ENCODE results near the gene TMC2. TPM values are rescaled to one million over a fixed set of nuclear protein-coding genes. Genes with fewer than 3 reads are reported as not detected.

The TMC2 gene
- total RNA-seq, 1 donor from 2014 or later, result not detected

DNA sequence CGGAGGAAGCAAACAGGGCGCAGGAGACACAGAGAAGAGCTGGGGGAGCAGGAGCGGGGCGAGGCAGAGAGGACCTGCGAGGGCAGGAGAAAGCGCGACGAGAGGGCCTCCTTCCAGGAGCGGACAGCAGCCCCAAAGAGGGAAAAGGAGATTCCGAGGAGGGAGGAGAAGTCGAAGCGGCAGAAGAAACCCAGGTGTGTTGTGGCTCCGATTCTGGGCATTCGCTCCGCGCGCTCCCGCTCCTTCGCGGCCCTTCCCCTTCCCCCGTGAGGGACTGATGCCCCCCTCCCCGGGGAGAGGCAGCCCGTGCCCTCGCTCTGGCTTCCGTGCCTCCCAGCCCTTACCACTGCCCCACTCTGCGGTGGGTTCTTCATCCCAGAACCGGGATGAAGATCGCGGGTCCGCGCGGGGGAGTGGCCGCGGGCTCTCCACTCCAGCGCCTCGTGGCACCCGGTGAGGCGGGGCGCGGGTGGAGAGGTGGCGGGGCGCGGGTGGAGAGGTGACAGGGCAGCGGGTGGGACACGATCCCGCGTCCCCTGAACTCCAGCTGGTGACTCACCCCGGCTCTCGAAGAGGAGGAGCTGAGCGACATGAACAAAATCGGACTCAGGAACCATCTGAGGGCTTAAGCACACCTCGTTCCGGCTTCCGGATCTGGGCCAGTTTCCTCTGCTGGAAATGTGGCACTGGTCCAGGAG, 22.4 kb downstream of the TMC2 start:
- Mint-ChIP-seq H3K36me3 (ENCODE audit: low read depth, unreplicated experiment) (no peaks in the 10 kb centered on the region), H3K27me3 (ENCODE audit: unreplicated experiment) (peaks cover 4% of the 10 kb centered on the region), H3K4me1 (ENCODE audit: unreplicated experiment) (peaks cover 4% of the 10 kb centered on the region), H3K27ac (ENCODE audit: unreplicated experiment) (no peak overlapping the region), H3K4me3 (ENCODE audit: unreplicated experiment) (no peak overlapping the region), H3K9me3 (ENCODE audit: unreplicated experiment) (no peaks in the 10 kb centered on the region)
- no peak for TF ChIP-seq CTCF (IDR thresholded peaks at IDR 0.05; ENCODE audit: unreplicated experiment)
- DNase-seq (ENCODE audit: low spot score), result no peak

DNA sequence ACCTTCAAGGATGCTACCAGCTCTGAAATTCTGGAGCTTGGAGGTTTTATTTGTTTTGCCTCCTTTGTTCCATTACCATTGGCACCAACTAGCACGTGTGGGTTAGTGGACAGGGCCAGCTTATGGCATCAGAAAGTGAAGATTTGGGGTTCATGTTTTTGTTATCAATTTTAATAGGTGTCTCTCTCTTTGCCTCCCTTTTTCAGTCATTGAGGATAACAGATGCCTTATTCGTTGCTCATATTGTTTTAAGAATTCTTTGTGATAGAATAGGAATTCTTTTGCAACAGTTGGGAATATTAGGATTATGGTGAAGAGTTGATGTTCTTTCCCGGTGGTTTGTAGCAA, 22.9 kb downstream of the TMC2 start:
- Mint-ChIP-seq H3K9me3 (ENCODE audit: unreplicated experiment) (no peaks in the 10 kb centered on the region), H3K27ac (ENCODE audit: unreplicated experiment) (peak overlapping the region; percentile 36), H3K4me3 (ENCODE audit: unreplicated experiment) (no peak overlapping the region), H3K4me1 (ENCODE audit: unreplicated experiment) (peaks cover 4% of the 10 kb centered on the region), H3K36me3 (ENCODE audit: low read depth, unreplicated experiment) (no peaks in the 10 kb centered on the region), H3K27me3 (ENCODE audit: unreplicated experiment) (peaks cover 4% of the 10 kb centered on the region)
- no peak for TF ChIP-seq CTCF (IDR thresholded peaks at IDR 0.05; ENCODE audit: unreplicated experiment)
- no peak for DNase-seq (ENCODE audit: low spot score)

DNA sequence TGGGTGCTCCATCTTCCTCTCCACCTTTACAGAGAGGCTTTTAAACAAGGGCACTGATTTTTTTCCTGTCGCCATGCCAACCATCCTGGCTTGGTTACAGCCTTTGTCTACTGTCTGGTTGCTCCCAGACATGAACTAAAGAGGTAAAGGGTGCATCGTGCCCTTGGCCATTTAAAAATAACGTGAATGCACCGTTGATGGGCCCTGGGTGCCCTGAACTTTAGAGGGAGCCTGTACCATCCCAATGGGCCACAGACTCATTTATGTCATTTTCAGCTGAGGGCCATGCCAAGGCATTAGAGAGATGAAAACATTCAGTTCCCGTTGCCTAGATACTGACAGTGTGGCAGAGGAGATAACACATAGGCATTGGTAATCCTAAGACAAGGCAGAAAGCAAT, 23.3 kb downstream of the TMC2 start:
- Mint-ChIP-seq H3K36me3 (ENCODE audit: low read depth, unreplicated experiment) (no peaks in the 10 kb centered on the region), H3K27me3 (ENCODE audit: unreplicated experiment) (peaks cover 4% of the 10 kb centered on the region), H3K9me3 (ENCODE audit: unreplicated experiment) (no peaks in the 10 kb centered on the region), H3K27ac (ENCODE audit: unreplicated experiment) (peak overlapping the region; percentile 36), H3K4me1 (ENCODE audit: unreplicated experiment) (peaks cover 4% of the 10 kb centered on the region), H3K4me3 (ENCODE audit: unreplicated experiment) (no peak overlapping the region)
- TF ChIP-seq CTCF (IDR thresholded peaks at IDR 0.05; ENCODE audit: unreplicated experiment), result no peak
- DNase-seq (ENCODE audit: low spot score), result no peak

- Mint-ChIP-seq H3K27me3 (ENCODE audit: unreplicated experiment) (peaks cover 5% of the 10 kb centered on the region), H3K4me3 (ENCODE audit: unreplicated experiment) (no peak overlapping the region), H3K9me3 (ENCODE audit: unreplicated experiment) (no peaks in the 10 kb centered on the region), H3K27ac (ENCODE audit: unreplicated experiment) (no peak overlapping the region), H3K4me1 (ENCODE audit: unreplicated experiment) (peaks cover 1% of the 10 kb centered on the region), H3K36me3 (ENCODE audit: low read depth, unreplicated experiment) (no peaks in the 10 kb centered on the region)
- TF ChIP-seq CTCF (IDR thresholded peaks at IDR 0.05; ENCODE audit: unreplicated experiment), result no peak
- no peak for DNase-seq (ENCODE audit: low spot score)
These were observed 26.7 kb downstream of the TMC2 start for GRCh38 chr20:2563116-2563515.

- H3K4me3 Mint-ChIP-seq (ENCODE audit: unreplicated experiment), result no peak overlapping the region
- TF ChIP-seq CTCF (IDR thresholded peaks at IDR 0.05; ENCODE audit: unreplicated experiment), result no peak
- H3K27ac Mint-ChIP-seq (ENCODE audit: unreplicated experiment), result no peak overlapping the region
- H3K36me3 Mint-ChIP-seq (ENCODE audit: low read depth, unreplicated experiment), result no peaks in the 10 kb centered on the region
- DNase-seq (ENCODE audit: low spot score), result no peak
- H3K27me3 Mint-ChIP-seq (ENCODE audit: unreplicated experiment), result peaks cover 2% of the 10 kb centered on the region
- H3K9me3 Mint-ChIP-seq (ENCODE audit: unreplicated experiment), result no peaks in the 10 kb centered on the region
- H3K4me1 Mint-ChIP-seq (ENCODE audit: unreplicated experiment), result no peaks in the 10 kb centered on the region
These were observed 28.0 kb downstream of the TMC2 start for GRCh38 chr20:2564406-2564805.

Data from endothelial cell (in vitro differentiated cells).